OCI-M1 (cell line): ENCODE data around the gene HOXB4.

Source experiments
- DNase-seq: peaks from one replicate; lab custom pipeline; 2025; lab: John Stamatoyannopoulos, UW

Gene HOXB4

GRCh38 chr17:48601539-48602425, 23.6 kb upstream of the HOXB4 start:
- DNase-seq, result no peak

- DNase-seq, result no peak
These were observed 23.0 kb upstream of the HOXB4 start for GRCh38 chr17:48601207-48601538.

GRCh38 chr17:48600244-48601098, 22.3 kb upstream of the HOXB4 start:
- no peak for DNase-seq

GRCh38 chr17:48599354-48599753, 21.2 kb upstream of the HOXB4 start:
- DNase-seq, result no peak

GRCh38 chr17:48598736-48599135, 20.6 kb upstream of the HOXB4 start:
- peak; percentile 46 for DNase-seq

- DNase-seq, result peak; percentile 80
These were observed 19.9 kb upstream of the HOXB4 start for GRCh38 chr17:48597778-48598631.

- no peak for DNase-seq
These were observed 19.3 kb upstream of the HOXB4 start for GRCh38 chr17:48597528-48597777.

- DNase-seq, result no peak
These were observed 18.8 kb upstream of the HOXB4 start for GRCh38 chr17:48596735-48597527.

GRCh38 chr17:48596000-48596734, 18.0 kb upstream of the HOXB4 start:
- DNase-seq, result no peak

GRCh38 chr17:48595278-48595999, 17.3 kb upstream of the HOXB4 start:
- DNase-seq, result no peak

- no peak for DNase-seq
These were observed 16.6 kb upstream of the HOXB4 start for GRCh38 chr17:48594538-48595277.

GRCh38 chr17:48593840-48594537, 15.8 kb upstream of the HOXB4 start:
- peak; percentile 95 for DNase-seq

GRCh38 chr17:48593126-48593829, 15.1 kb upstream of the HOXB4 start, which contains the start of gene HOXB5:
TSS of gene HOXB5 (minus strand) at chr17:48593779. CDS start at chr17:48593682, 97 bp downstream.
- peak; percentile 73 for DNase-seq

GRCh38 chr17:48592577-48592976, 14.4 kb upstream of the HOXB4 start:
- no peak for DNase-seq

- DNase-seq, result no peak
These were observed 13.9 kb upstream of the HOXB4 start for GRCh38 chr17:48592057-48592514.

- DNase-seq, result no peak
These were observed 13.3 kb upstream of the HOXB4 start for GRCh38 chr17:48591255-48592056.

- DNase-seq, result no peak
These were observed 12.5 kb upstream of the HOXB4 start for GRCh38 chr17:48590607-48591161.
